Coronary artery (tissue), 2 donors: ENCODE measurements around the gene ZEB1.
"Not testable (repeated sequence)": the region's sequence is repeated elsewhere in the genome, so short reads cannot be mapped to it uniquely, and the experiment has no call there.

ENCODE experiments used
- DNase-seq: peaks from one replicate; pipeline ENCODE4 v3.0.0-alpha.2; 2017; ENCODE audit warnings: low spot score
- H3K27ac ChIP-seq, 2 donors: fragments of 200-600 bp; sonication (generic); one replicate each; pipeline ENCODE4 v1.5.1; 2016 to 2019
- H3K4me3 ChIP-seq: fragments of 200-600 bp; sonication (generic); 2 replicates; pipeline ENCODE4 v1.5.1; 2016; ENCODE audit warnings: mild to moderate bottlenecking, moderate library complexity
- TF ChIP-seq, protein P1 (sequence below): fragments of 200-600 bp; sonication (generic); IDR thresholded peaks from one replicate; pipeline ENCODE4 v1.5.1; 2019; ENCODE audit warnings: antibody characterized with exemption

The ZEB1 gene

DNA sequence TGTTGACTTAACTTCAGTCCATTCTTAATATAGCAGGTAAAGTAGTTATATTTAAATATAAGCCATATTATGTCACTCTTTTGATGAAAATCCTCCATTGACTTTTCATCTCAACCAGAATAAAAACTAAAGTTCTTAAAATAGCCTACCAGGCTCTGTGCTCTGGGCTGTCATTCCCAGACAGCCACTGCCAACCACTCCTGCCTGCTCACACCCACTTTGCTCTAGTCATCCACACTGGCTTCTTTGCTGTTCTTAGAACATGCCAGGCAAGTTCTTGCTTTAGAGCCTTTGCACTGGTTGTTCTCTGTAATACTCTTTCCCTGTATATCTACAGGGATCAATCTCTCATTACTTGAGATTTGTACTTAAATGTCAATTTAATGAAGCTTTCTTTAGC lies 80.6 kb downstream of the ZEB1 start:
- H3K27ac ChIP-seq = peak overlapping the region; percentile 12 to 64
- no peak for DNase-seq
- no peak overlapping the region for H3K4me3 ChIP-seq
- TF ChIP-seq, protein P1, sequence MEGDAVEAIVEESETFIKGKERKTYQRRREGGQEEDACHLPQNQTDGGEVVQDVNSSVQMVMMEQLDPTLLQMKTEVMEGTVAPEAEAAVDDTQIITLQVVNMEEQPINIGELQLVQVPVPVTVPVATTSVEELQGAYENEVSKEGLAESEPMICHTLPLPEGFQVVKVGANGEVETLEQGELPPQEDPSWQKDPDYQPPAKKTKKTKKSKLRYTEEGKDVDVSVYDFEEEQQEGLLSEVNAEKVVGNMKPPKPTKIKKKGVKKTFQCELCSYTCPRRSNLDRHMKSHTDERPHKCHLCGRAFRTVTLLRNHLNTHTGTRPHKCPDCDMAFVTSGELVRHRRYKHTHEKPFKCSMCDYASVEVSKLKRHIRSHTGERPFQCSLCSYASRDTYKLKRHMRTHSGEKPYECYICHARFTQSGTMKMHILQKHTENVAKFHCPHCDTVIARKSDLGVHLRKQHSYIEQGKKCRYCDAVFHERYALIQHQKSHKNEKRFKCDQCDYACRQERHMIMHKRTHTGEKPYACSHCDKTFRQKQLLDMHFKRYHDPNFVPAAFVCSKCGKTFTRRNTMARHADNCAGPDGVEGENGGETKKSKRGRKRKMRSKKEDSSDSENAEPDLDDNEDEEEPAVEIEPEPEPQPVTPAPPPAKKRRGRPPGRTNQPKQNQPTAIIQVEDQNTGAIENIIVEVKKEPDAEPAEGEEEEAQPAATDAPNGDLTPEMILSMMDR = no peak

DNA sequence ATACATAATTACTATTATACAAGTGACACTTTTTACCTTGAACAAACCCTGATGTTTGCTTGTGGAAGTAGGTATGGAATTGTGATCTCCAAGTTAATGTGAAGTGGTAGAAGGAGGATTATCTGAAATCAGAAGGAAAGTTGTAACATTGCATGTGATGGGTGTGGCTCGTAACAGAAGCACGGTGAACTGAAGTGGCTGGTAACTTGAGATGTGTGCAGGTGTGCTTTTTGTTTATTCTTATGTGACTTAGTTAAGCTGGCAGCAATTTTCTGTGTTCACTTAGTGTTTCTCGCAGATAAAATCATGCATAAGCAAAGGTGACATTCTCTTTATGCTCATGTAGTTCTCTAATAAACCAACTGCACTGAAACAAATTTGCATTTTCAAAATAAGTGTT lies 82.3 kb downstream of the ZEB1 start:
- Histone ChIP-seq H3K27ac (no peak overlapping the region), H3K4me3 (no peak overlapping the region)
- DNase-seq = no peak
- TF ChIP-seq, protein P1 = no peak

DNA sequence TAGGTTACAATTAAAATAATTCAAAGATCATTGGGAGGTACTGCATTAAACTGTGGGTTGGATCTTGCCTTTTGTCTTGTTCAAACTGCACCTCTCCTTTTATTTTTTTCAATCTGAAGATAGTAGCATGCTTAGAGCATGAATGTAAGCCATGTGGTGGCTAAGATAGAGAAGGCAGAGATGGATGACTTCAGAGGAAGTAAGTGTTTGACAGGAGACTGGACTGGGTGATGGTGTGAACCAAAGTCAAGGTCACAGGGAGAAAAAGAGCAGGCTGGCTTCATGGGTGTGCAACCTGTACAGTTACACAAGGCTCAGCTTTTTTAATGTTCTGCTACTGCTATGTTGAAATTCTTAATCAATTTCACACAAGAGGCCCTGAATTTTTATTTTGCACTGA lies 85.6 kb downstream of the ZEB1 start:
- DNase-seq = no peak
- TF ChIP-seq, protein P1 = no peak
- Histone ChIP-seq H3K4me3 (no peak overlapping the region), H3K27ac (no peak overlapping the region)

DNA sequence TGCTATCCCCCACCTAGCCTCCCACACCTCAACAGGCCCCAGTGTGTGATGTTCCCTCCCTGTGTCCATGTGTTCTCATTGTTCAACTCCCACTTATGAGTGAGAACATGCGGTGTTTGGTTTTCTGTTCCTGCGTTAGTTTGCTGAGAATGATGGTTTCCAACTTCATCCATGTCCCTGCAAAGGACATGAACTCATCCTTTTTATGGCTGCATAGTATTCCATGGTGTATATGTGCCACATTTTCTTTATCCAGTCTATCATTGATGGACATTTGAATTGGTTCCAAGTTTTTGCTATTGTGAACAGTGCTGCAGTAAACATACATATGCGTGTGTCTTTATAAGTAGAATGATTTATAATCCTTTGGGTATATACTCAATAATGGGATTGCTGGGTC lies 86.8 kb downstream of the ZEB1 start:
- H3K4me3 ChIP-seq, H3K27ac ChIP-seq, DNase-seq: not testable (repeated sequence)

DNA sequence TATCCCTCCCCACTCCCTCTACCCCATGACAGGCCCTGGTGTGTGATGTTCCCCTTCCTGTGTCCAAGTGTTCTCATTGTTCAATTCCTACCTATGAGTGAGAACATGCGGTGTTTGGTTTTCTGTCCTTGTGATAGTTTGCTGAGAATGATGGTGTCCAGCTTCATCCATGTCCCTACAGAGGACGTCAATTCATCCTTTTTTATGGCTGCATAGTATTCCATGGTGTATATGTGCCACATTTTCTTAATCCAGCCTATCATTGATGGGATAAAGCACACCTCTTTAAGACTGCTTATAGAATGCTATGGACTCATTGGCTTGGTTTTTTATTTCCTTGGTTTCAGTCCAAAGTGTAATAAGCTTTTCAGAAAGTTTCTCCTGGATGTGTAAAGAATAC lies 93.4 kb downstream of the ZEB1 start:
- H3K27ac ChIP-seq, DNase-seq, H3K4me3 ChIP-seq: not testable (repeated sequence)

DNA sequence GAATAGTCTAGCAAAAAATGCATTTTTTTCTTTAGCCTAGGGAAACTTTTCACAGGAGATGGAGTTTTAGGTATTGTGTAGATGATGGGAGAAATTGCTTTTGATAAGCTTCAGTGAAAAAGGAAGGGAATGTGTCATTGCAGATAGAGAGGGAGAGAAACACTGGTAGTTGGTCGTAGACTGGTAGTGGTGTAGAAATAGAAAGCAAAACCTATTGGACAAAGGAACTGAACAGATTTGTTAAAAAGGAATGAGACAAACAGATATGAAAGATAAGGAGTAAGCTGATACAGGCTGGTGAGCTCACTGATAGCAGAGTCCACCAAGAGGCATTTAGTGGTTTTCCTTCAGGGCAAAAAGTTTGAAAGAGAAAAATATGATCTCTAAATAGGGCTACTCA lies 94.3 kb downstream of the ZEB1 start:
- DNase-seq = no peak
- no peak overlapping the region for H3K27ac ChIP-seq
- H3K4me3 ChIP-seq = no peak overlapping the region
- TF ChIP-seq, protein P1 = no peak

DNA sequence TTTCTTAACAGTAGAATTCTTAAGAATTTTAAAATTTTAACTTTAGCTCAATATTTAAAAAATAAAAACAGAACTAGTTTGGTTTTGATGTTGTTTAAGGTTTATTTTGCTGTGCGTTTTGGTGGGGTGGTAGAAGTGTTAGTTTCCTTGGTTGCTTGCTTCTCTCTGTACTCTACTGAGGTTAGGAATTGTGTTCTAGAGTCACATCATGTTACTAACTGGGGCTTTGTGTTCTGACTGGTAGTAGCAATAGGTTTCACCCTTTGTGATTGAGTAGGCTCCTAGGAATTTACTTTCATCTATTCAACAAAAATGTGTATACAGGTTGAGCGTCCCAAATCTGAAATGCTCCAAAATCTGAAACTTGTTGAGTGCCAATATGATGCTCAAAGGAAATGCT lies 99.5 kb downstream of the ZEB1 start:
- Histone ChIP-seq H3K4me3 (no peak overlapping the region), H3K27ac (no peak overlapping the region)
- TF ChIP-seq, protein P1 = no peak
- DNase-seq = no peak

GRCh38 chr10:31419394-31420063 lies 100.5 kb downstream of the ZEB1 start:
- TF ChIP-seq, protein P1 = no peak
- Histone ChIP-seq H3K4me3 (no peak overlapping the region), H3K27ac (no peak overlapping the region)
- no peak for DNase-seq
